CD4-positive, alpha-beta T cell treated with Interferon alpha-2 for 1 hour (primary cell): ENCODE results near the gene PRAMEF18.
"Not testable (repeated sequence)": the region's sequence is repeated elsewhere in the genome, so short reads cannot be mapped to it uniquely, and the experiment has no call there.

ENCODE experiments used
- DNase-seq, 2 donors: peaks; one replicate each; pipeline ENCODE4 v3.0.0-alpha.2; 2020 to 2022

The PRAMEF18 gene

GRCh38 chr1:13225675-13226204, at the start of gene PRAMEF18:
Gene PRAMEF18 (minus strand): TSS chr1:13226154. CDS start chr1:13226106, 48 bp downstream.
- DNase-seq = not testable (repeated sequence)

- not testable (repeated sequence) for DNase-seq
Observed at GRCh38 chr1:13265124-13265523, 39.2 kb upstream of the PRAMEF18 start.

DNA sequence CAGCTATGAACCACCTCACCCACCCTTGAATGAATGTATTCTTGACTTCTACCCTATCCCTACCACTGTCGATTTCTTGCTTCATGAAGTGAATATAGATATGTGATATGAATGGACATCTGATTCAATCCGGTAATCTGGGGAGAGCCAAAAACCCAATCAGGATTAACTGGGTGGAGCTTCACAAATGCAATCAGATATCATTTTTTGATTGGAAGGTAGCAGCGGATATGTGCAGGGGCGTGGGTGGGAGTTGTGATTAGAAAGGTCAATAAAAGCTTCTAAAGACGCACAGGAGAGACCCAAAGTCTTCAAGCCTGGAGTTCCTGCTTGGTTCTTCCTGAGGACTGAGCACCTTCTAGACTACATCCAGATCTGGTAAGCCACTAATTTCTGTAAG, 27.9 kb upstream of the PRAMEF18 start, which contains the start of gene PRAMEF5:
TSS of gene PRAMEF5 (plus strand) at position 301 of the 400 bp plus-strand sequence. CDS start 5,071 bp downstream, outside the sequence.
- not testable (repeated sequence) for DNase-seq

- DNase-seq = not testable (repeated sequence)
Observed at GRCh38 chr1:13247122-13247521, 21.2 kb upstream of the PRAMEF18 start.

- DNase-seq = not testable (repeated sequence)
Observed at GRCh38 chr1:13246554-13246871, 20.6 kb upstream of the PRAMEF18 start.

GRCh38 chr1:13245841-13246553, 20.0 kb upstream of the PRAMEF18 start:
- not testable (repeated sequence) for DNase-seq

DNA sequence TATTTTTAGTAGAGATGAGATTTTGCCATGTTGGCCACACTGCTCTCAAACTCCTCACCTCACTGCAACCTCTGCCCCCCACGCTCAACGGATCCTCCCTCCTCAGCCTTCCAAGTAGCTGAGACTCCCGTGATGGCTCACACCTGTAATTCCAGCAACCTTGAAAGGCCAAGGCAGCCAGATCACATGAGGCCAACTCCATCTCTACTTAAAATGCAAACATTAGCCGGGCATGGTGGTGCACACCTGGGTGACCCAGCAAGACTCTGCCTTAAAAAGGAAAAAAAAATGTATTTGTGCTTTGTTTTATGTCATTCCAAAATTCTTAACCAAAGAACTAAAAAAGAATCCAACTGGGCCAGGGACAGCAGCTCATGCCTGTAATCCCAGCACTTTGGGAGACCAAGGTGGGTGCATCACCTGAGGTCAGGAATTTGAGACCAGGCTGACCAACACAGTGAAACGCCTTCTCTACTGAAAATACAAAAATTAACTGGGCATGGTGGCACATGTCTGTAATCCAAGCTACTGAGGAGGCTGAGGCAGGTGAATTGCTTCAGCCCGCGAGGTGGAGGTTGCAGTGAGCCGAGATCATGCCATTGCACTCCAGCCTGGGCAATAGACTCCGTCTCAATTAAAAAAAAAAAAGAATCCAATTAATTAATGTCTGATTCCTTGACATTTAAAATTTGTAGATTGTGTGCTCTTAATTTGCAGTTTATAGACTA, 17.7 kb upstream of the PRAMEF18 start:
- DNase-seq = not testable (repeated sequence)

DNA sequence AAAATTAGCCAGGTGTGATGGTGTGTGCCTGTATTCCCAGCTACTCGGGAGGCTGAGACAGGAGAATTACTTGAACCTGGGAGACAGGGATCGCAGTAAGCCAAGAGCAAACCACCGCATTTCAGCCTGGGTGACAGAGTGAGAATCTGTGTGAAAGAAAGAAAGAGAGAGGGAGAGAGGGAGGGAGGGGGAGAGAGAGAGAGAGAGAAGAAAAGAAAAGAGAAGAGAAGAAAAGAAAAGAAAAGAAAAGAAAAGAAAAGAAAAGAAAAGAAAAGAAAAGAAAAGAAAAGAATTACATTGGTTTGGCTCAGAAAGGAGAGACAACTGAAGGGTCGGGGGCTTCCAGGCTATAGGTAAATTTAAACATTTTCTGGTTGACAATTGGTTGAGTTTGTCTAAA, 13.7 kb upstream of the PRAMEF18 start:
- not testable (repeated sequence) for DNase-seq

GRCh38 chr1:13237572-13237971, 11.6 kb upstream of the PRAMEF18 start:
- not testable (repeated sequence) for DNase-seq

- DNase-seq = not testable (repeated sequence)
Observed at GRCh38 chr1:13234057-13234456, 8.1 kb upstream of the PRAMEF18 start.

DNA sequence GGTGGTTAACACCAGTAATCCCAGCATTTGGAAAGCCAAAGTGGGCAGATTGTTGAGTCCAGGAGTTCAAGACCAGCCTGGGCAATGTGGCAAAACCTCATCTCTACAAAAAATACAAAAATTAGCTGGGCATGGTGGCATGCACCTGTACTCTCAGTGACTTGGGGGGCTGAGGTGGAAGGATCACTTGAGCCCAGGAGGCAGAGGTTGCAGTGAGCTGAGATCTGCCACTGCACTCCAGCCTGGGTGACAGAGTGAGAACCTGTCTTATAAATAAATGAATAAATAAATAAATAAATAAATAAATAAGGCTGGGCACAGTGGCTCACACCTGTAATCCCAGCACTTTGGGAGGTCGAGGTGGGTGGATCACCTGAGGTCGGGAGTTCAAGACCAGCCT, 6.1 kb upstream of the PRAMEF18 start:
- DNase-seq = not testable (repeated sequence)

DNA sequence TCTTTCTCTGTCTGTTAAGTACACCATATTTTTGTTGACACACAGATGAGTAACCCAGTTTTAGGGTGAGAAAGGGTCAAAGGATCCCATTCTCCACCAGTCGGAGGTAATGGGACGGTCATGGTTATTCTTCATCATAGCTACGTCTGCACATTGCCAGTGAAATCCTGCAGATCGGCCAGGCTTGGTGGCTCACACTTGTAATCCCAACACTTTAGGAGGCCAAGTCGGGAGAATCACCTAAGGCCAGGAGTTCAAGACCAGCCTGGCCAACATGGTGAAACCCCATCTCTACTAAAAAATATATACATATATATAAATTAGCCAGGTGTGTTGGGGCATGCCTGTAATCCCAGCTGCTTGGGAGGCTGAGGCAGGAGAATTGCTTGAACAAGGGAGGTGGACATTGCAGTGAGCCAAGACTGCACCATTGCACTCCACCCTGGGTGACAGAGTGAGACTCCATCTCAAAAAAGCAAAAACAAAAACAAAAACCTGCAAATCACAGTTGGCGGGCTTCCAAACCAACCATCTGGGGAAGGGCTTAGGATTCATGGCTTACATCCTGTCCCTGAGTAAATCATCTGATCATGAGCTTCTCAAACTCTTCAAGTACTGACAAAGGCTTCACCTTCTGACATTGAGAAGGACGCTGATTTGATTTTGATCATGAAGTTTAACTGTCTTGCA, 5.3 kb upstream of the PRAMEF18 start:
- not testable (repeated sequence) for DNase-seq

DNA sequence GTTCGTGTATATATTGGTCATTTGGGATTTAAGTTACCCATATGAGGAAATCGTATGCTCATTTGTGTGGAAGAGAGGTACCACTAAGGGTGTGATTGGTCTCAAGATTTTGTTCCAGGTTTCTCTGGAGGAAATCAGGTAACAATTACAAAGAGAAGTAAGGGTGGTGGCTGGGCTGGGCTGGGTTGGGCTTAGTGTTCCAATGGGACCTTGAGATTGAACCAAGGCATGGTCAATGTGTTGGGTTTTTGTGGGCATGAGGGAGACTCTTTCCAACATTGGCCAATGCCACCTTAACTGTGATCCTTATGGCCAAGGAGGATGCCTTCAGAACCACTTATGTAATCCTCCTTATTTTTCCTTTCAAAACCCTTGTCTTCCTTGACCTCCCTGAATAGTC, 4.6 kb upstream of the PRAMEF18 start:
- DNase-seq = not testable (repeated sequence)

DNA sequence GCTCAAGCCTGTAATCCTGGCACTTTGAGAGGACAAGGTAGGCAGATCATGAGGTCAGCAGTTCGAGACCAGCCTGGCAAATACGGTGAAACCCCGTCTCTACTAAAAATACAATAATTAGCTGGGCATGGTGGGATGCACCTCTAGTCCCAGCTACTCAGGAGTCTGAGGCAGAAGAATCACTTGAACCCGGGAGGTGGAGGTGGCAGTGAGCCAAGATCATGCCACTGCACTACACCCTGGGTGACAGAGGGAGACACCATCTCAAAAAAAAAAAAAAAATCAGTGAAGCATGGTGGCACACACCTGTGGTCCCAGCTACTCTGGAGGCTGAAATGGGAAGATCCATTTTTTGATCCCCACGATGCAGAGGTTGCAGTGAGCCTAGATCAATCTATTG, 4.1 kb upstream of the PRAMEF18 start:
- DNase-seq = not testable (repeated sequence)

GRCh38 chr1:13228343-13228781, 2.4 kb upstream of the PRAMEF18 start:
- peak in 1 of 2 donors; percentile 28 for DNase-seq

GRCh38 chr1:13227271-13228055, 1.5 kb upstream of the PRAMEF18 start:
- DNase-seq = not testable (repeated sequence)

DNA sequence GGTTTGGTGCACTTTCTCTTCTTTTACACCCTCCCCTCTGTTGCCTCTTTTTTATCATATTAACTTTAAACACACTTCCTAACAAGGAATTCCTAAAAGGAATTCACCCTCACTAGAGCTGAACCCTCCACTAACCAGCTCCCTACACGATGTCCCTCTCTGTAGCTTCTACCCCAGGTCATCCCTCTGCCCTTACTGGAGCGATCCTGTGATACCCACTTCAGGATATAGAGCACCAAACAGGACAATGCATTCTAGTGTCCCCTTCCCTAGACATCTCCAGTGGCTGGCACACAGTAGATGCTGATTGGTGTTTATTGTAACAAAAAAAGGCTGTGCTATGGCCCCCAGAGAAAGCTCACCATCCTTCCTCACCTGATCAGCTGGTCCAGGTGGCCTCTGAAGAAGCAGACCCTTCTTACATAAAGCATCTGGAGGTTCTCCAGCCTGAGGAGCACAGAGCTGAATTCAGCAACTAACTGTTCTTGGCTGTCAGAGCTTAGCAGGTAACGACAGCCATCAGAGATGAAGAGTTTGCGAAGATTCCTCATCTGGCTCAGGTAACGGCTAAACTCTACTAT, 1.4 kb downstream of the PRAMEF18 start:
- DNase-seq = no peak

DNA sequence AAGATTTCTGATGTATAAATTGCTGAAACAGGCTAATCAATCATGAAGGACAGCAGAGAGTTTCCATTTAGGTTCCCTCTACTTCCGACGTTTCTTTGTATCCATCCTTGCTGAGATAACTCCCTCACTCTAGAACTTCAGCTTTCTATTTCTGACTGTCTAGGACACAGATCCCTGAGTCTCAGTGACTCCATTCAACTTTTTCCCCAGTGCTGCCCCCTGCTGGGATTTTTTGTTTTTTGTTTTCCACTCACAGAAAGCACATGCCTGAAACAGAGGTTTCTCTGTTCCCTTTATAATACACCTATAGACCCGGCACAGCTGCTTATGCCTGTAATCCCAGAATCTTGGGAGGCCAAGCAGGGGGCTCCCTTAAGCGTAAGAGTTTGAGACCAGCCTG, 3.2 kb downstream of the PRAMEF18 start:
- DNase-seq = not testable (repeated sequence)

GRCh38 chr1:13219203-13219602, 6.8 kb downstream of the PRAMEF18 start:
- DNase-seq = not testable (repeated sequence)

- not testable (repeated sequence) for DNase-seq
Observed at GRCh38 chr1:13216619-13217018, 9.3 kb downstream of the PRAMEF18 start.

DNA sequence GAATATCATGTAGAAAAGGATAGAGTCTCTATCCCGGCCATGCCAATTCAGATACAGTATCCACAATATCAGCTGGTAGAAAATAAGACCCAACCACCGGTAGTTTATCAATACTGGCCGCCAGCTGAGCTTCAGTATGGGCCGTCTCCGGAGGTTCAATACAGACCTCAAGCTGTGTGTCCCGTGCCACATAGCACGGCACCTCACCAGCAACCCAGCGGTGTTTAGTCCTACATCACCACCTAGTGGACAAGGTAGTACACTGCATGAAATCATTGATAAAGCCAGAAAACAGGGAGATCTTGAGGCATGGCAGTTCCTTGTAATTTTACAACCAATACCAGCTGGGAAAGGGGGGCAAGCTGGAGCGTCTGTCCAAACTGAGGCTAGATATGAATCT, 17.2 kb downstream of the PRAMEF18 start:
- not testable (repeated sequence) for DNase-seq

- not testable (repeated sequence) for DNase-seq
Observed at GRCh38 chr1:13201309-13201708, 24.6 kb downstream of the PRAMEF18 start, which contains the start of gene PRAMEF13. Gene PRAMEF13 (minus strand): TSS chr1:13201409. CDS start chr1:13199589, 1,820 bp downstream.
